SK-N-SH treated with all-trans-retinoic acid at 6 μM for 48 hours (cell line): Measurements from ENCODE around the gene COA5.

Experiments
- ATAC-seq: fragments of 200-7000 bp; cut with Tn5 transposase; 3 replicates; pipeline ENCODE4 v1.9.1; 2020; ENCODE audit warnings: mild to moderate bottlenecking, moderate library complexity
- ARNTL ChIP-seq: fragments of 450-650 bp; formaldehyde crosslinking; IDR thresholded peaks from 2 replicates; pipeline ENCODE4 v1.5.0; 2020; ENCODE audit warnings: low read depth, mild to moderate bottlenecking, moderate library complexity, borderline replicate concordance
- BACH2 ChIP-seq: fragments of 250-450 bp; sonication (Bioruptor Pico); IDR thresholded peaks from 2 replicates; pipeline ENCODE4 v1.9.0; 2021; ENCODE audit warnings: mild to moderate bottlenecking, borderline replicate concordance
- CREB5 ChIP-seq: fragments of 250-450 bp; sonication (Bioruptor Pico); IDR thresholded peaks from 2 replicates; pipeline ENCODE4 v1.5.1; 2020; ENCODE audit warnings: low read depth, mild to moderate bottlenecking, moderate library complexity
- CSDC2 ChIP-seq: fragments of 250-450 bp; sonication (Bioruptor Pico); IDR thresholded peaks from 2 replicates; pipeline ENCODE4 v1.5.0; 2020; ENCODE audit warnings: mild to moderate bottlenecking, moderate library complexity
- CSRNP3 ChIP-seq: fragments of 250-450 bp; sonication (Bioruptor Pico); IDR thresholded peaks from 2 replicates; pipeline ENCODE4 v1.5.1; 2021; ENCODE audit warnings: mild to moderate bottlenecking, moderate library complexity
- ESRRG ChIP-seq: fragments of 250-450 bp; sonication (Bioruptor Pico); IDR thresholded peaks from 2 replicates; pipeline ENCODE4 v1.6.1; 2021; ENCODE audit warnings: mild to moderate bottlenecking
- GLIS3 ChIP-seq: fragments of 250-450 bp; sonication (Bioruptor Pico); IDR thresholded peaks from 2 replicates; pipeline ENCODE4 v1.5.0; 2020; ENCODE audit warnings: mild to moderate bottlenecking, moderate library complexity
- ISL1 ChIP-seq: fragments of 250-450 bp; sonication (Bioruptor Pico); IDR thresholded peaks from 2 replicates; pipeline ENCODE4 v2.1.2; 2022; ENCODE audit warnings: mild to moderate bottlenecking, moderate library complexity
- OSR1 ChIP-seq: fragments of 250-450 bp; sonication (Bioruptor Pico); IDR thresholded peaks from 2 replicates; pipeline ENCODE4 v1.8.0; 2022; ENCODE audit warnings: moderate library complexity, mild to moderate bottlenecking, inconsistent platforms
- PATZ1 ChIP-seq: fragments of 250-450 bp; sonication (Bioruptor Pico); IDR thresholded peaks from 2 replicates; pipeline ENCODE4 v1.8.0; 2020; ENCODE audit warnings: mild to moderate bottlenecking, moderate library complexity, borderline replicate concordance
- POU6F1 ChIP-seq: fragments of 250-450 bp; sonication (Bioruptor Pico); IDR thresholded peaks from 2 replicates; pipeline ENCODE4 v1.8.0; 2021; ENCODE audit warnings: low read depth, mild to moderate bottlenecking, moderate library complexity, borderline replicate concordance
- PPARA ChIP-seq: fragments of 250-450 bp; sonication (Bioruptor Pico); IDR thresholded peaks from 2 replicates; pipeline ENCODE4 v1.5.0; 2020; ENCODE audit warnings: mild to moderate bottlenecking, borderline replicate concordance
- RARB ChIP-seq: fragments of 250-450 bp; sonication (Bioruptor Pico); IDR thresholded peaks from 2 replicates; pipeline ENCODE4 v1.8.0; 2021; ENCODE audit warnings: mild to moderate bottlenecking, moderate library complexity
- SNAI2 ChIP-seq: fragments of 250-450 bp; sonication (Bioruptor Pico); IDR thresholded peaks from 2 replicates; pipeline ENCODE4 v1.5.0; 2020; ENCODE audit warnings: mild to moderate bottlenecking, moderate library complexity
- TCF4 ChIP-seq: fragments of 250-450 bp; sonication (Bioruptor Pico); IDR thresholded peaks from 2 replicates; pipeline ENCODE4 v1.8.0; 2021; ENCODE audit warnings: mild to moderate bottlenecking, moderate library complexity, borderline replicate concordance
- TOX ChIP-seq: fragments of 250-450 bp; sonication (Bioruptor Pico); IDR thresholded peaks from 2 replicates; pipeline ENCODE4 v1.8.0; 2021; ENCODE audit warnings: mild to moderate bottlenecking, moderate library complexity, borderline replicate concordance
- TSHZ2 ChIP-seq: fragments of 250-450 bp; sonication (Bioruptor Pico); IDR thresholded peaks from 2 replicates; pipeline ENCODE4 v1.5.0; 2020; ENCODE audit warnings: mild to moderate bottlenecking, moderate library complexity
- ZC3H10 ChIP-seq: fragments of 250-450 bp; sonication (Bioruptor Pico); IDR thresholded peaks from 2 replicates; pipeline ENCODE4 v1.5.1; 2021; ENCODE audit warnings: mild to moderate bottlenecking, moderate library complexity
- ZFP3 ChIP-seq: fragments of 250-450 bp; sonication (Bioruptor Pico); IDR thresholded peaks from 2 replicates; pipeline ENCODE4 v1.5.0; 2020; ENCODE audit warnings: mild to moderate bottlenecking, moderate library complexity
- ZFP30 ChIP-seq: fragments of 450-650 bp; formaldehyde crosslinking; IDR thresholded peaks from 2 replicates; pipeline ENCODE4 v1.5.0; 2022; ENCODE audit warnings: mild to moderate bottlenecking, moderate library complexity
- ZNF565 ChIP-seq: fragments of 450-650 bp; formaldehyde crosslinking; conservative IDR thresholded peaks from 2 replicates; pipeline ENCODE4 v1.5.0; 2020; ENCODE audit warnings: low read depth, mild to moderate bottlenecking, moderate library complexity
- ZNF70 ChIP-seq: fragments of 450-650 bp; formaldehyde crosslinking; IDR thresholded peaks from 2 replicates; pipeline ENCODE4 v1.5.0; 2020; ENCODE audit warnings: mild to moderate bottlenecking, moderate library complexity
- ZNF8 ChIP-seq: fragments of 450-650 bp; formaldehyde crosslinking; IDR thresholded peaks from 2 replicates; pipeline ENCODE4 v1.5.0; 2020; ENCODE audit warnings: mild to moderate bottlenecking, moderate library complexity

Gene COA5

GRCh38 chr2:98589489-98589888, 18.8 kb downstream of the COA5 start:
- no peak for ATAC-seq
- TF ChIP-seq ZFP3 (no peak), TCF4 (no peak), ZNF565 (CRISPR knock-in tag) (no peak), GLIS3 (CRISPR knock-in tag) (no peak), POU6F1 (no peak), ZC3H10 (no peak), PPARA (CRISPR knock-in tag) (no peak), CSRNP3 (CRISPR knock-in tag) (no peak), PATZ1 (no peak), ISL1 (CRISPR knock-in tag) (no peak), ESRRG (CRISPR knock-in tag) (no peak), CSDC2 (no peak), TOX (no peak), OSR1 (no peak), ZNF8 (CRISPR knock-in tag) (no peak), BACH2 (CRISPR knock-in tag) (no peak), TSHZ2 (no peak)

- no peak for ATAC-seq
- TF ChIP-seq ZFP3 (no peak), GLIS3 (CRISPR knock-in tag) (no peak), ESRRG (CRISPR knock-in tag) (no peak), CSDC2 (no peak), OSR1 (no peak), SNAI2 (no peak), PATZ1 (no peak), CREB5 (no peak), ZC3H10 (no peak), ZNF565 (CRISPR knock-in tag) (no peak), POU6F1 (no peak), ZNF70 (no peak), ISL1 (CRISPR knock-in tag) (no peak), RARB (CRISPR knock-in tag) (no peak), TCF4 (no peak), PPARA (CRISPR knock-in tag) (no peak), ARNTL (CRISPR knock-in tag) (no peak), ZNF8 (CRISPR knock-in tag) (no peak), TSHZ2 (no peak), ZFP30 (CRISPR knock-in tag) (no peak)
Measured at GRCh38 chr2:98588880-98589431, 19.4 kb downstream of the COA5 start.
